DND-41 (cell line): ENCODE measurements around the gene CCDC77.

ENCODE experiments used
- ATAC-seq: fragments of 200-7000 bp; cut with Tn5 transposase; 3 replicates; pipeline ENCODE4 v1.9.1; 2021; ENCODE audit warnings: low read depth; ENCODE audit not compliant: insufficient read depth
- DNase-seq: peaks from one replicate; pipeline ENCODE4 v3.0.0-alpha.2; 2020
- H2AFZ ChIP-seq: 2 replicates; pipeline ENCODE4 v1.6.0; 2012; ENCODE audit warnings: low read depth, low read length
- H3K27ac ChIP-seq: 2 replicates; pipeline ENCODE4 v1.5.1; 2012; ENCODE audit warnings: low read length, inconsistent platforms
- H3K27me3 ChIP-seq: fragments of 200-600 bp; sonication (generic); 2 replicates; pipeline ENCODE4 v1.6.0; 2012; ENCODE audit warnings: low read length, mild to moderate bottlenecking, inconsistent platforms; ENCODE audit not compliant: insufficient read depth, poor library complexity
- H3K36me3 ChIP-seq: 2 replicates; pipeline ENCODE4 v1.5.1; 2012; ENCODE audit warnings: low read length, inconsistent platforms; ENCODE audit not compliant: insufficient read depth
- H3K4me1 ChIP-seq: 2 replicates; pipeline ENCODE4 v1.5.1; 2012; ENCODE audit warnings: mild to moderate bottlenecking, low read length; ENCODE audit not compliant: insufficient read depth
- H3K4me2 ChIP-seq: 2 replicates; pipeline ENCODE4 v1.6.0; 2012; ENCODE audit warnings: mild to moderate bottlenecking, moderate library complexity, low read length, inconsistent platforms; ENCODE audit not compliant: insufficient read depth
- H3K4me3 ChIP-seq, 2 experiments: fragments of 200-600 bp in 1 of 2; shearing (Covaris generic) in 1 of 2; 2 replicates each; pipeline ENCODE4 v1.5.1; 2012 to 2016; ENCODE audit warnings: inconsistent platforms in 2 of 2, low read length in 2 of 2, mild to moderate bottlenecking in 2 of 2, low read depth in 1 of 2, moderate library complexity in 1 of 2
- H3K79me2 ChIP-seq: 2 replicates; pipeline ENCODE4 v1.6.0; 2012; ENCODE audit warnings: low read length, inconsistent platforms; ENCODE audit not compliant: insufficient read depth
- H3K9ac ChIP-seq: 2 replicates; pipeline ENCODE4 v1.6.0; 2012; ENCODE audit warnings: low read depth, mild to moderate bottlenecking, inconsistent platforms, low read length, moderate library complexity
- H3K9me3 ChIP-seq: 2 replicates; pipeline ENCODE4 v1.5.1; 2012; ENCODE audit warnings: low read length, moderate library complexity, mild to moderate bottlenecking, inconsistent platforms; ENCODE audit not compliant: insufficient read depth, severe bottlenecking
- H4K20me1 ChIP-seq: 2 replicates; pipeline ENCODE4 v1.6.0; 2012; ENCODE audit warnings: low read length; ENCODE audit not compliant: insufficient read depth
- EZH2 ChIP-seq: IDR thresholded peaks from 3 replicates; pipeline ENCODE4 v1.6.1; 2012; ENCODE audit warnings: borderline replicate concordance, low read depth, mild to moderate bottlenecking, moderate library complexity, low read length, inconsistent platforms; ENCODE audit not compliant: severe bottlenecking
- TF ChIP-seq, protein P1 (sequence below): IDR thresholded peaks from 2 replicates; pipeline ENCODE4 v1.5.1; 2012; ENCODE audit warnings: borderline replicate concordance, low read length, moderate library complexity, mild to moderate bottlenecking; ENCODE audit not compliant: poor library complexity, severe bottlenecking; ENCODE audit errors: extremely low read depth

CCDC77 gene

DNA sequence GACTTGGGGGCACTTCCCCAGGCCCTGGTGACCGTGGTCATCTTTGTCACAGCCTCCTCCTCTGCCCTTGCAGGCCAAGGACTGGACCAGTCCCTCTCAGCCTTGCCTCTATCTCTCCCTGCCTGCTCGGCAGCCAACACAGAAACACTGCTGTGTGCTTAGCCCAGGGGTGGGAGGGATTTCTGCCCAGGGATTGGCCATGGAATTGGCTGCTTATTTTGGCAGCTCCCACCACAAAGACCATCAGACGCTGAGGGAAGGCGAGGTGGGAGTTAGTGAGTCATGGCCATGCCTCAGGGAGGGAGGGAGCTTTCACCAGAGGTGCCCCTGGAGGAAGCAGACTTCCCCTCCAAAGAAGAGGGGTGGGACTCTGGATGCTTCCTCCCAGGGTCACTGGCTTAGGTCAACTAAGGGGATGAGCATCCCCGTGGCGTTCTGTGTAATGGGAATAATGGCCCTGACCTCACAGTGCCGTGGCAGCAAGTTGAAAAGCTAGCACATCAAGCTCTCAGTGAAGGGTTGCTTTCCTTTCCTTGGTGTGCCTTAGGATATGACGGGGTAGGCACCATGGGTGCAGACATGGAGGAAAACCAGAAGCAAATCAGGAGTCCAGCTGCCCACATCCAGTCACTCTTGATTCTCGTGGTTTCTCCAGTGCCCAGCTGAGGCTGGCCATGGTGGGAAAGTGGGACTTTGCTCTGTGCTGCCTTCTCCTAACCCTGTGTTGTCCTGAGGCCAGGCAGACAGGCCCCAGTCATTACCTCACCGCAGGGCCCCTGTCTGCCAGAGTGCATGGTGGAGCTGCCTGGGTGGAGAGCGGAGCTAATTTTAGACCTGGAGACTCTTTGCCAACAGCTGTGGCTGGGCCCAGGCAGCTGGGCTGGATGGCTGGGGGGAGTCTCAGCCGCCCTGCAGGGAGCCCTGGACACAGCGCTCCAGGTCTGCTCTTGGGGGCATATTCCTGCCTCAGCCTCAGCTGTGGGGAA lies 79.7 kb downstream of the CCDC77 start:
- no peak overlapping the region for H3K4me3 ChIP-seq
- H3K27me3 ChIP-seq = peaks cover 24% of the 10 kb centered on the region
- no peak overlapping the region for H3K9ac ChIP-seq
- no peak for TF ChIP-seq EZH2
- TF ChIP-seq, protein P1, sequence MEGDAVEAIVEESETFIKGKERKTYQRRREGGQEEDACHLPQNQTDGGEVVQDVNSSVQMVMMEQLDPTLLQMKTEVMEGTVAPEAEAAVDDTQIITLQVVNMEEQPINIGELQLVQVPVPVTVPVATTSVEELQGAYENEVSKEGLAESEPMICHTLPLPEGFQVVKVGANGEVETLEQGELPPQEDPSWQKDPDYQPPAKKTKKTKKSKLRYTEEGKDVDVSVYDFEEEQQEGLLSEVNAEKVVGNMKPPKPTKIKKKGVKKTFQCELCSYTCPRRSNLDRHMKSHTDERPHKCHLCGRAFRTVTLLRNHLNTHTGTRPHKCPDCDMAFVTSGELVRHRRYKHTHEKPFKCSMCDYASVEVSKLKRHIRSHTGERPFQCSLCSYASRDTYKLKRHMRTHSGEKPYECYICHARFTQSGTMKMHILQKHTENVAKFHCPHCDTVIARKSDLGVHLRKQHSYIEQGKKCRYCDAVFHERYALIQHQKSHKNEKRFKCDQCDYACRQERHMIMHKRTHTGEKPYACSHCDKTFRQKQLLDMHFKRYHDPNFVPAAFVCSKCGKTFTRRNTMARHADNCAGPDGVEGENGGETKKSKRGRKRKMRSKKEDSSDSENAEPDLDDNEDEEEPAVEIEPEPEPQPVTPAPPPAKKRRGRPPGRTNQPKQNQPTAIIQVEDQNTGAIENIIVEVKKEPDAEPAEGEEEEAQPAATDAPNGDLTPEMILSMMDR = no peak
- H3K79me2 ChIP-seq = no peaks in the 10 kb centered on the region
- no peaks in the 10 kb centered on the region for H3K36me3 ChIP-seq
- no peaks in the 10 kb centered on the region for H3K4me1 ChIP-seq
- H3K9me3 ChIP-seq = no peaks in the 10 kb centered on the region
- no peak overlapping the region for H3K27ac ChIP-seq
- no peak overlapping the region for H3K4me2 ChIP-seq
- H2AFZ ChIP-seq = no peak overlapping the region
- no peak for DNase-seq
- no peak for ATAC-seq
- H4K20me1 ChIP-seq = no peaks in the 10 kb centered on the region

DNA sequence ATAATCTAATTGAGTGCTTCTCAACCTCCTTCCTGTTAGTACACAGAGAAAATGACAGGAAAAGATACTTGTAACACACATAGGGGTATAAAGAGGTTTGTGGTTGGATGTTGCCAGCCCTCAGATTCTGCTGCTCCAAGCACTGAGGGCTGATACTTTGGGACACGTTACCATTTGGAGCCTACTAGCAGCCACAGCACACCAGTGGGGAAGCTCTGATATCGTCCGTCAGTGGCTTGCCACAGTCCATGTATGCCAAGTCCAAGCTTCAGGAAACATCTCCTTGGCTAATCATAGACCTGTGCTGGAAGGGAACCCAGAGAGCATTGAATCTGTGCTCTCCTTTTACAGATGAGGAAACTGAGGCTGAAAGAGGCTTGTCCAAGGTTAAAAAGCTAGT lies 80.6 kb downstream of the CCDC77 start:
- H3K9me3 ChIP-seq = no peaks in the 10 kb centered on the region
- no peaks in the 10 kb centered on the region for H3K36me3 ChIP-seq
- no peaks in the 10 kb centered on the region for H3K79me2 ChIP-seq
- no peak overlapping the region for H2AFZ ChIP-seq
- no peaks in the 10 kb centered on the region for H3K4me1 ChIP-seq
- TF ChIP-seq, protein P1 = no peak
- TF ChIP-seq EZH2 = no peak
- H4K20me1 ChIP-seq = no peaks in the 10 kb centered on the region
- no peak overlapping the region for H3K9ac ChIP-seq
- no peak overlapping the region for H3K27ac ChIP-seq
- no peak for DNase-seq
- no peak overlapping the region for H3K4me2 ChIP-seq
- H3K4me3 ChIP-seq = no peak overlapping the region
- peaks cover 22% of the 10 kb centered on the region for H3K27me3 ChIP-seq
- ATAC-seq = no peak

- Histone ChIP-seq H3K27me3 (peaks cover 17% of the 10 kb centered on the region), H2AFZ (no peak overlapping the region), H3K36me3 (no peaks in the 10 kb centered on the region), H3K4me2 (no peak overlapping the region), H3K9ac (no peak overlapping the region), H3K79me2 (no peaks in the 10 kb centered on the region), H3K4me3 (no peak overlapping the region), H3K9me3 (no peaks in the 10 kb centered on the region), H3K4me1 (no peaks in the 10 kb centered on the region), H3K27ac (no peak overlapping the region), H4K20me1 (no peaks in the 10 kb centered on the region)
- TF ChIP-seq EZH2 = no peak
- TF ChIP-seq, protein P1 = no peak
- no peak for ATAC-seq
- no peak for DNase-seq
Measured at GRCh38 chr12:484096-484495, 82.7 kb downstream of the CCDC77 start.
